Motor neuron (in vitro differentiated cells): ENCODE measurements around the gene DOCK2. TPM values are rescaled to one million over a fixed set of nuclear protein-coding genes. Genes with fewer than 3 reads are reported as not detected.
A peak's percentile ranks its signal among the peaks of the same experiment; 100 is the strongest.
"Not testable (repeated sequence)": the region's sequence is repeated elsewhere in the genome, so short reads cannot be mapped to it uniquely, and the experiment has no call there.

Experiments
- ATAC-seq, 8 experiments: fragments of 200-7000 bp; cut with Tn5 transposase; replicated peaks in 6 of 8; 2 replicates each; pipeline ENCODE4 v1.8.0; 2021; ENCODE audit warnings: mild to moderate bottlenecking in 8 of 8, moderate library complexity in 8 of 8
- H3K27ac ChIP-seq, 2 donors: fragments of 250-450 bp; sonication (Bioruptor Pico); 2 replicates each; pipeline ENCODE4 v1.9.0; 2021; ENCODE audit warnings: antibody characterized with exemption in 2 of 2, mild to moderate bottlenecking in 2 of 2, moderate library complexity in 1 of 2
- H3K4me1 ChIP-seq, 2 donors: fragments of 250-450 bp; sonication (Bioruptor Pico); replicated peaks in 1 of 2; 2 replicates each; pipeline ENCODE4 v1.6.1; 2021; ENCODE audit warnings: antibody characterized with exemption in 2 of 2, mild to moderate bottlenecking in 2 of 2, moderate library complexity in 1 of 2
- H3K4me3 ChIP-seq, 5 donors: fragments of 250-450 bp; sonication (Bioruptor Pico); 2 replicates each; pipeline ENCODE4 v1.9.0; 2021; ENCODE audit warnings: antibody characterized with exemption in 5 of 5, mild to moderate bottlenecking in 5 of 5, moderate library complexity in 4 of 5
- WGBS, 10 experiments: fragments of 450-650 bp; shearing (Covaris generic); methylation state at CpG; one replicate each; pipeline ENCODE4 v1.0.0; 2022; 5-methylcytosine and 5-hydroxymethylcytosine counted together
- in situ Hi-C, 9 experiments: fragments of 400-800 bp; cut with MboI; loops; one replicate each; pipeline ENCODE4 v1.15.0; 2021; ENCODE audit warnings: low sequenced_read_pairs in 9 of 9, low pct_unique_long_range_greater_than_20kb in 2 of 9; ENCODE audit not compliant: unreplicated experiment in 9 of 9
- total RNA-seq, 8 experiments: library from RNA; unstranded; fragments of 300-600 nt; gene quantifications; 2 replicates each; pipeline versions ENCODE4 v1.2.3 to v1.2.4, GENCODE V29; 2022

Gene DOCK2
- total RNA-seq, 8 experiments from 2014 or later: 0.18 to 105 (median 0.89) TPM

DNA sequence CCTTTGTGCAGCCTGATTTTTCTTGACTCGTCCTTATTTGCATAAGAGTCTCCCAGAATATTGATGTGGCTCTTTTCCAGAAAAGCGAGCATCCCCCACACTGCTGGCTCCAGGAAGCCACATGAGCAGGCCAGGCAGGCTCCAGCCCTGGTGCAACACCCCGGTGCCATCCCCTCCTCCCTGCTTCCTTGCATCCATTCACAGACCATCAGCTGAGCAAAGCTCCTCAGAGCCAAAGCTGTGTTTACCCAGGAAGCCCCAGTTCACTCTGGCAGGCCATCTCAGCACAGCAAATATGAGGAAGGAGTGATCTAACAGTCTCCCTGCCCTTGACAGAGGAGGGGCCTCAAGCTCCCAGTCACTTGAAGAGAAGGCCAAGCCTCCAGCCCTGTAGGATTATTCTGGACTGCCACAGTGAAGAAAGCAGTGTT, 308.8 kb downstream of the DOCK2 start:
- Histone ChIP-seq H3K4me3 (no peak overlapping the region), H3K4me1 (peaks cover 12 to 13% of the 10 kb centered on the region in 2 donors), H3K27ac (peak overlapping the region; percentile 42 to 61)
- in situ Hi-C loops: no loop called here
- ATAC-seq: peak; percentile 85 to 98 (median 96)
- WGBS, 10 experiments: 0% methylated on average over 2 of the region's 3 CpGs; no CpG with 5 or more reads in 9 of the 10 experiments

DNA sequence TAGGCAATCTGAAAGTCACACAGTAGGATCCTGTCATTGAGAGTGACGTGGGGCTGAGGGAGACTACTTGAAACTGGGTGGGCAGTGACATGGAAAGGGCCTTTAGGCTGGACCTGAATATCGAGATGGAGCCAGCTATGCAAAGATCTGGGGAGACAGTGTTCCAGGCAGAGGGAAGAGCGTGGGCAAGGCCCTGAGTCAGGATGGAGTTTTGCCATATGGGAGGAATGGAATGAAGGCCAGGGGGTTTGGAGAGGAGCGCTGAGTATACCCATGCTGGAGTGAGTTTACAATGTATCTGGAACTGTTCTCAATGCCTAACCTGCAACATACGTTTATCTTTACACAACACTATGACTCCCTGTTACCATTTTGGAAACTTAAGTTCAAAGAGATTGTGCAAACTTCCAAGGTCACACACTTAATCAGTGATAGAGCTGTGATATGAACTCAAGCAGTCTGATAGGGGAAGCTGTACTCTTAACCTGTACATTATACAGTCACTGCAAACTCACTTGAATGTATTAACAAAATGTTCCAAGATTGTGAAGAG, 309.7 kb downstream of the DOCK2 start:
- WGBS, 10 experiments: 40 to 100% (median 98%) methylated on average over 1 to 5 of the region's 5 CpGs; no CpG with 5 or more reads in 1 of the 10 experiments
- no peak for ATAC-seq
- in situ Hi-C loops: no loop called here
- Histone ChIP-seq H3K4me1 (peaks cover 12 to 13% of the 10 kb centered on the region in 2 donors), H3K27ac (no peak overlapping the region), H3K4me3 (no peak overlapping the region)

DNA sequence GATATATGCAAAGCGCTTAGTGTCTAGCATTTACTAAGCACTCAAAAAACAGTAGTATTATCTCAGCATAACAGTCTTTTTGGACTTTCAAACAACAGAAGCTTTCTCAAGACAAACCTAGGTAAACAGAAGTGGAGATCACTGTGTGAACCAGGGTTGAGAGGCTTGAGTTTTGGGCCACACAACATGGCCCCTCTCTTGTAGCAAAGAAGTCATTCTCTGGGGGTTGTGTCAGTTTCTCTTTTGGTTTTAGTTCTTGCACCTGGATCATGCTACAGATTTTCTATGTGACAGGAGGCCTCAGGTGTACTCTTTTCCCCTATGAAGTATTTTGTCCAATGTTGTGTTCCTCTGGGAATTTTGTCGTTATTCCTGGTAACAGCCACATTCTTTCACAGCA, 313.3 kb downstream of the DOCK2 start:
- ATAC-seq: no peak
- 40 to 100% (median 96%) methylated on average over 1 to 2 of the region's 2 CpGs; no CpG with 5 or more reads in 4 of the 10 experiments for WGBS, 10 experiments
- Histone ChIP-seq H3K27ac (no peak overlapping the region), H3K4me1 (peaks cover 10 to 12% of the 10 kb centered on the region in 2 donors), H3K4me3 (no peak overlapping the region)
- in situ Hi-C loops: no loop called here

DNA sequence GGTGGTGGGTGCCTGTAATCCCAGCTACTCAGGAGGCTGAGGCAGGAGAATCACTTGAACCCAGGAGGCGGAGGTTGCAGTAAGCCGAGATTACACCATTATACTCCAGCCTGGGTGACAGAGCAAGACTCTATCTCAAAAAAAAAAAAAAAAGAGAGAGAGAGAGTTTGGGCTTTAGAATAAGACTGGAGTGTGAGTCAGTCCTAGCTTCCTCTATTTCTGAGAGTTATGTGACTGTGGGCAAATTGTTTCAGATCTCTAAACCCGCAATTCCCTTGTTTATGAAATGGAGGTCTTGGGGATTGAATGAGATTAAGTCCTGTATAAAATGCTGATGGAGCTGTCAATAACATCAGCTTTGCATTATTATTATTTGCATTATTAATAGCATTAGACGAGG, 316.1 kb downstream of the DOCK2 start:
- H3K27ac ChIP-seq, H3K4me3 ChIP-seq, in situ Hi-C loops, ATAC-seq, H3K4me1 ChIP-seq: not testable (repeated sequence)
- WGBS, 10 experiments: 72 to 100% (median 95%) methylated on average over 1 to 4 of the region's 4 CpGs; no CpG with 5 or more reads in 4 of the 10 experiments

DNA sequence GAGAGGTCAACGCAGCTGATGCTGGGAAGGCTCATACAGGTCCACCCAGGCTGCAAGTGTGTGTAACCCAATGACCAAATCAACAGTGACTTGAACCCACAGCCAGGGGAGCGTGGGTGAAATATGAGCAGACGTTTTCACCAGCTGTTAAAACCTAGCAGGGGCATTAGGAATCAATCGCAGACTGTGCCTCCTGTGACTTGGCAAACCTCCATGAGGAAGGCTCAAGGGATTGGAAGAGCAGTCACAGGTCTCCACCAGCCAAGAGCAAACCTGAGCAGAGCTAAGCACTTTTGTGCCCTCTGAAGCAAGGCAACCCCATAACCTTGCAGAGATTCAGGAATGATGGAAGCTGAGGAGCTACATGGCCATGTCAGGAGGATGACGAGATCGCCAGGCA, 317.7 kb downstream of the DOCK2 start:
- no peak for ATAC-seq
- Histone ChIP-seq H3K4me3 (no peak overlapping the region), H3K27ac (no peak overlapping the region), H3K4me1 (peaks cover 5 to 12% of the 10 kb centered on the region in 2 donors)
- in situ Hi-C loops: no loop called here
- WGBS, 10 experiments: 53 to 100% (median 83%) methylated on average over 1 to 4 of the region's 6 CpGs; no CpG with 5 or more reads in 2 of the 10 experiments

DNA sequence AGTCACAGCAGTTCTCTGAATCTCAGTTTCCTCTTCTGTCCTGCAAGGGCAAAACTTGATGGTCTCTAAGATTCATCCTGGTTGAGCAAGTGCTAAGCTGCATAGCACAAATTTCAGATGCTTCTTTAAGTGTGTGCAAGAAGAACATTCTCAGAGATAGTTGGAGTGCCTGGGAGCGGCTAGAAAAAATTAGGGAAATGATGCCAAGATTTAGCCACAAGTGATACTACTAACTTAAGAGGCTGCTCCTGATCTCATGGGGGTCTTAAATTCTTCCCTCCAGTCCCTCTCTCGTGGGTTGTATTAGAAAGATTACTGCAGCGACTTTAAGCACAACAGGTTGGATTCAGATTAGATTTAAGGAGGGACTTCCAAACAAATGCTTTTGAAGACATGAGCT, 319.1 kb downstream of the DOCK2 start:
- H3K27ac ChIP-seq: no peak overlapping the region
- H3K4me3 ChIP-seq: no peak overlapping the region
- no peak for ATAC-seq
- in situ Hi-C loops: no loop called here
- WGBS, 10 experiments: 57 to 100% (median 86%) methylated on average over 1 to 3 of the region's 3 CpGs; no CpG with 5 or more reads in 1 of the 10 experiments
- H3K4me1 ChIP-seq: peaks cover 5 to 12% of the 10 kb centered on the region in 2 donors

DNA sequence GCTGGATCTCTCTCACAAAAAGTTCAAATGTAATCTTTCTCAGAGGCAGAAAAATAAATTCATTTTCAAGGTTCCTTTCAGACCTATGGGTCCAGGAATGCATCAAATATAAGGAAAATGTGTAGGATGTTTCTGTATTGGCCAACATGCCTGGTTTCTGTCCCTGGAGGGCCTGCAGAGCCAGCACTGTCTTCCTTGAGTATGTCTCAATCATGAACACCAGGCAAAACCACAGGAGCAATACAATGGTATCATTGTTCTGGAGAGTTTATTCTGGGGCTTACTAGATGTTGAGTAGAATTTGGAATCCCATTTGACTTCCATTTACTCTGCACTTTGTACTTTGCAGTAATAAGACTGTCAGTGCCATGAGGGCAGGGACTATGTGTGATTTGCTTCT, 319.7 kb downstream of the DOCK2 start:
- Histone ChIP-seq H3K27ac (no peak overlapping the region), H3K4me3 (no peak overlapping the region), H3K4me1 (peaks cover 5 to 12% of the 10 kb centered on the region in 2 donors)
- ATAC-seq: no peak
- in situ Hi-C loops: no loop called here

DNA sequence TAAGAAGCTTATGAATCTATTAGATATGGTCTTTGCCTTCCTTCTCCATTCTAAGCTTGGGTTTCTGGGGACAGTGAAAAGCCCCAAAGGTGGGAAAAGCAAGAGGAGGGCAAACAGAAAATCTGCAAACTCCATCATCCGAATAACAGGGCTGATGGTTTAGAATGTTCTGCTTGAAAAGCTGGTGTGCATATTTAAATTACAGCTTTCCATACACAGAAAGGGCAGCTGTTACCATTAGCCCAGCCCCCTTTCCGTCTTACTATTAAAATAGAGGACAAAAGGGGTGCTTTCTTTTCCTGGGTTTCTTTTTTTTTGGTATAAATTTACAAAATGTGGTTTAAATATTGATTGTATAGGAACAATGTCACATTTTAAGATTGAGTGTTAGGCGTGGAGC, 321.2 kb downstream of the DOCK2 start:
- peak in 3 of 8 experiments; percentile 25 to 77 (median 66) for ATAC-seq
- H3K27ac ChIP-seq: no peak overlapping the region
- in situ Hi-C loops: no loop called here
- peaks cover 10 to 14% of the 10 kb centered on the region in 2 donors for H3K4me1 ChIP-seq
- H3K4me3 ChIP-seq: no peak overlapping the region
- WGBS, 10 experiments: 0 to 86% (median 27%) methylated on average over 1 to 3 of the region's 3 CpGs

DNA sequence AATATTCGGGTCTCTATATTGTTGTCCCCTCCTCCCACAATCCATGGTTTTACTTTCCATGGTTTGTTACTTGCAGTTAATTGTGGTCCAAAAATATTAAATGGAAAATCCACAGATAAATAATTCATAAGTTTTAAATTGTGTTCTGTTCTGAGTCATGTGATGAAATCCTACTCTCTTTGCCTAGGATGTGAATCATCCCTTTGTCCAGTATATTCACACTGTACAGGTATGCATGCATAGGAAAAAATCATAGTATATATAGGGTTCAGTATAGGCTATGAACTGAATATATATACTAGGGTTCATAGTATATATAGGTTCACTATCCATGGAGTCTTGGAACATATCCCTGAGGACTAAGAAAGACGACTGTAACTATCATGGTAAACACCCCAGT, 323.6 kb downstream of the DOCK2 start:
- H3K4me3 ChIP-seq: no peak overlapping the region
- 50 to 100% (median 88%) methylated on average over 1 to 2 of the region's 2 CpGs; no CpG with 5 or more reads in 2 of the 10 experiments for WGBS, 10 experiments
- H3K4me1 ChIP-seq: peaks cover 24 to 30% of the 10 kb centered on the region in 2 donors
- in situ Hi-C loops: no loop called here
- H3K27ac ChIP-seq: no peak overlapping the region
- ATAC-seq: no peak

DNA sequence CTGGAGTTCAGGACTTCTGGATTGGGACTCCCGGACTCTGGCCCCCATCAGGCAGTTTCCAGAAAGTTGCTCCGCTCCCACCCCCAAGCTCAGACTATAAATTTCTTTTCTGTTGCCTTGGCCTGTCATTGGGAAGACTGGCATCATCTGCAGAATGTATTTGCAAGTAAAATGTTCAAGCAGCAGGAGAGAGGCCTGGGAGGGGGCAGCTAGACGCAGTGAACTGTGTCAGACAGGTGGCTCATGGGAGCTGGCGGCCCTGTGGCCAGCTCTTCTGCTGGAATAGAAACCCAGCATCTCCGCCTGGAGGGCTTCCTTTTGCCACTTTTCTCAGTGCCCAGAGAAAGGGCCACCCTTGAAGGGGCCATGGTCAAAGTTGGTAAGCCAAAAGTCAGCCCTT, 327.2 kb downstream of the DOCK2 start:
- Histone ChIP-seq H3K4me1 (peaks cover 29 to 31% of the 10 kb centered on the region in 2 donors), H3K4me3 (no peak overlapping the region), H3K27ac (no peak overlapping the region)
- WGBS, 10 experiments: 20 to 90% (median 47%) methylated on average over 1 to 4 of the region's 5 CpGs; no CpG with 5 or more reads in 4 of the 10 experiments
- peak in 7 of 8 experiments; percentile 33 to 95 (median 82) for ATAC-seq
- in situ Hi-C loops: no loop called here

DNA sequence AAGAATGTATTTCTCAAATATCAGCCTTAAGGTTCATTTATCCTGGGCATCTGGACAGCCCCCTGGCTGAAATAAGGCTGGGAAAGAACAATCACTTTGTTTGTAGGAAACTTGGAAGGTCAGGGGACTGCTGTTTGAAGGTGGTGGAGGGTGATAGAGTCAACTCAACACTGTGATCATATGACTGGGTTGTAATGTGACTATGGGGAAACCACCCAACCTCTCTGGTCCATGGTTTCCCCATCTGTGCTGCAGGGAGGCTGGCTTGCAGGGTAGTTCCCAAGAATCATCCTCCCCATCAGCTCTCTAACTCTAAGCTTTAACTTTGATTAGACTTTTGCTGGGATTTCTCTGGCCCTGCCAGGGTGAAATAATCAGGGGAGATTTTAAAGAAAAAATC, 333.3 kb downstream of the DOCK2 start:
- in situ Hi-C loops: no loop called here
- H3K4me1 ChIP-seq: peaks cover 26 to 33% of the 10 kb centered on the region in 2 donors
- no peak overlapping the region for H3K27ac ChIP-seq
- peak in 2 of 8 experiments; percentile 26 to 42 for ATAC-seq
- H3K4me3 ChIP-seq: no peak overlapping the region

DNA sequence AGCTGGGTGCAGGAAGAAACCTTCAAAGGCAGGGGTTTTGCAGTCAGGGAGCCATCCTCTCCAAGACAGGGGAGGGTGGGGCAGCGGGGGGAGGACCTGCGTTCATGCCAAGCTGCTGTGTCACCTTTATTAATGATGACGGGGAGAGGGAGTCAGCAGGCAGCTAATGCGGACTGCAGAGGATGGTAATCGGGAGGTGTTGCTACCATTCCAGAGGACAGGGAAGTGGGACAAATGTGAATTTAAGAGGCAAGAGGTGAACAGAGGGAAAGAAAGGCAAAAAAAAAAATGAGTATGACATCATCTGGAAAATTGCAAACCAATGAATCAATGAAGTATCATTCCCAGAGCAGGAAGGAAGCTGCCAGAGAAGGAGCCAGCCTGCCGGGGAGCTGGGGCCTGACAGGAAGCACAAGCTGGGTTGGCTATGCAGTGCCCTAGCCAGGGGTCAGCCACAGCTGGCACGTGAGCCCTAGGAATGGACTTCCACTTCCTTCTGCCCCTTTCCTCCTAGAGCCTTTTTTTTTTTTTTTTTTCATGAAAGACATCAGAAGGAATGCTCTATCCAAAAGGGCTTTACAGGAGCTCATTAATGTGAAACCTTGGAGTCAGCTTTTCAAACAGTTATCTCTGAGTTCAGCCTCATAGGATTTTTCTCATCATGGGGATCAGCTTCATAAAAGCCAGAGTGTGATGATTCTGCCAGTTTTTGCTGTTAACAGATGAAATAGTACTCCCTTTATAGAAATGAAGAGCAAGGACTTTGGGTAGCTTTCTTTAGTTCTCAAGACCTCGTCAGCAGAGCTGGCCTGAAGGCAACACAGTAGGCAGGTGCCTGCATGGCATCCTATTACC, 334.1 kb downstream of the DOCK2 start:
- in situ Hi-C loops: no loop called here
- H3K27ac ChIP-seq: peak overlapping the region; percentile 11 to 45
- H3K4me1 ChIP-seq: peaks cover 26 to 33% of the 10 kb centered on the region in 2 donors
- no peak overlapping the region for H3K4me3 ChIP-seq
- peak in 7 of 8 experiments; percentile 81 to 97 (median 95) for ATAC-seq
- 0 to 67% (median 33%) methylated on average over 1 to 5 of the region's 8 CpGs; no CpG with 5 or more reads in 2 of the 10 experiments for WGBS, 10 experiments

DNA sequence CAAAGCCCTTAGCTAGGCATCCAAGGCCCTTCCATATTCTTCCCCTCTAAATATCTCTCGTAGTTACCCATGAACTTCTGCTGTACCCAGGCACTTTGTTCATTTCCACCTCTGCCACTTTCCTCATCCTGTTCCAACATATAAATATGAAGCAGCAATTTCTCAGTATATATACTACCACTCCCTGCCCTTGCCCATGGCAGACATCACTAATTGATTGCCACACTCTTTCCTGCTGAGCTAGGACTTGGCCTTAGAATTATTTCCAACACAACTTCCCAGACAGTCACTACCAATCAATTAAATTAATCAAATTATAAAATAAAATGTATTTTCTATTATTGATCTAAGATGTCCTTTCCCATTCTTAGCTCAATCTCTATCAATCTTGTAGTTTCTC, 334.7 kb downstream of the DOCK2 start:
- Histone ChIP-seq H3K4me1 (peaks cover 29 to 39% of the 10 kb centered on the region in 2 donors), H3K27ac (peak overlapping the region in 1 of 2 donors; percentile 45), H3K4me3 (no peak overlapping the region)
- 75 to 100% (median 100%) methylated on average over 1 of the region's 1 CpG; no CpG with 5 or more reads in 7 of the 10 experiments for WGBS, 10 experiments
- ATAC-seq: no peak
- in situ Hi-C loops: no loop called here
